MCF 10A (cell line): ENCODE data around the gene RHEBL1. TPM values are rescaled to one million over a fixed set of nuclear protein-coding genes. Genes with fewer than 3 reads are reported as not detected.

Experiments
- BruUV-seq: library from RNA; stranded (reverse); fragments of 400-500 nt; replicated peaks from 2 replicates; lab custom pipeline; 2021; lab: Mats Ljungman, UMichigan
- CTCF ChIA-PET: fragments of 300-600 bp; sonication (Branson Sonifier 250); formaldehyde crosslinking; extraction: SDS; loops from one replicate; lab custom pipeline; 2021; ENCODE audit warnings: antibody characterized with exemption, inconsistent platforms; lab: Yijun Ruan, JAX
- POLR2A ChIA-PET: fragments of 300-600, 350-650 bp; sonication (Branson Sonifier 250); formaldehyde crosslinking; extraction: SDS; loops from one replicate; lab custom pipeline; 2020; ENCODE audit warnings: antibody characterized with exemption, inconsistent platforms; lab: Yijun Ruan, JAX
- DNase-seq: peaks from one replicate; pipeline ENCODE4 v3.0.0-alpha.2; 2018; ENCODE audit not compliant: unreplicated experiment
- H3K27ac Mint-ChIP-seq: one replicate; pipeline ENCODE4 v1.8.0; 2022; ENCODE audit warnings: mild to moderate bottlenecking, low read depth, mixed read lengths; ENCODE audit not compliant: unreplicated experiment
- H3K27me3 Mint-ChIP-seq: one replicate; pipeline ENCODE4 v1.8.0; 2022; ENCODE audit warnings: mixed read lengths; ENCODE audit not compliant: insufficient read depth, unreplicated experiment
- H3K36me3 Mint-ChIP-seq: one replicate; pipeline ENCODE4 v1.8.0; 2022; ENCODE audit warnings: mild to moderate bottlenecking, moderate library complexity, mixed read lengths; ENCODE audit not compliant: insufficient read depth, unreplicated experiment
- H3K4me1 Mint-ChIP-seq: one replicate; pipeline ENCODE4 v1.8.0; 2022; ENCODE audit warnings: mixed read lengths; ENCODE audit not compliant: insufficient read depth, unreplicated experiment
- H3K4me3 Mint-ChIP-seq: one replicate; pipeline ENCODE4 v1.8.0; 2022; ENCODE audit warnings: mild to moderate bottlenecking, moderate library complexity, mixed read lengths; ENCODE audit not compliant: unreplicated experiment
- H3K9me3 Mint-ChIP-seq: one replicate; pipeline ENCODE4 v1.8.0; 2022; ENCODE audit warnings: mixed read lengths; ENCODE audit not compliant: unreplicated experiment
- CTCF ChIP-seq: fragments of 200-600 bp; IDR thresholded peaks from one replicate; pipeline ENCODE4 v1.8.0; 2022; ENCODE audit warnings: antibody characterized with exemption, mild to moderate bottlenecking; ENCODE audit not compliant: unreplicated experiment
- intact Hi-C: fragments of 100-400 bp; cut with micrococcal nuclease; formaldehyde crosslinking; loops from 2 replicates; pipeline ENCODE4 v1.14.1; 2022
- total RNA-seq: library from RNA; stranded (reverse); gene quantifications from 2 replicates; pipeline ENCODE4 v1.2.3, GENCODE V29; 2022

RHEBL1 gene
- total RNA-seq, 1 experiment from 2014 or later = 0.35 TPM

GRCh38 chr12:49046129-49046895, 23.5 kb downstream of the RHEBL1 start:
- BruUV-seq = no TSS peak
- intact Hi-C loops = no loop called here
- no peak for TF ChIP-seq CTCF
- Mint-ChIP-seq H3K36me3 (peaks cover 91% of the 10 kb centered on the region), H3K4me1 (peaks cover 8% of the 10 kb centered on the region), H3K4me3 (no peak overlapping the region), H3K9me3 (no peaks in the 10 kb centered on the region), H3K27ac (no peak overlapping the region), H3K27me3 (no peaks in the 10 kb centered on the region)
- CTCF ChIA-PET = interaction anchor here (1.2 kb wide), 1 partner anchor 9 kb away, joined by 8 read pairs; no protein-coding TSS in a partner anchor
- POLR2A ChIA-PET = interaction anchor here (0.6 to 1.2 kb wide), 4 partner anchors 9 to 28 kb away, joined by 3 to 6 read pairs (median 4); no protein-coding TSS in a partner anchor
- DNase-seq = no peak

DNA sequence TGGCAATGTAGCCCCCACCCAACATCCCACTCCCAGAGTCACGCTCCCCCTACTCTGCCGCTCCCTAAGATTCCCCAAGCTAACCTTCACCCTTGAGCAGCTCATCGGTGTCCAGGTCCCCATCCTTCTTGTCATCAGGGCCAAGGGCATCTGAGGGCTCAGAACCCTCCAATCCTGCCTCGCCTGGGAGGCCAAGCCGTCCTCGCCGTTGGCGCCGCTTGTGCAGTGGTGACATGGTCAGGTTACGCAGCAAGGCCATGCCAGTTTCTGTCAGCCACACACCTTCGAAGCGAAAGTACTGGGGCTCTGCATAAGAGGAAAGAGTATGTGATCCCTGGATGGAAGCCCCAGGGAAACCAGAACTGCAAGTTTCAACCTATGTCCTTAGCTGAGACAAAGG, 25.1 kb downstream of the RHEBL1 start:
- no peaks in the 10 kb centered on the region for H3K4me1 Mint-ChIP-seq
- BruUV-seq = no TSS peak
- H3K4me3 Mint-ChIP-seq = no peak overlapping the region
- TF ChIP-seq CTCF = no peak
- H3K9me3 Mint-ChIP-seq = no peaks in the 10 kb centered on the region
- ChIA-PET CTCF (interaction anchor here (0.6 to 1.5 kb wide), 7 partner anchors 9 to 306 kb away, joined by 3 to 5 read pairs (median 4); no protein-coding TSS in a partner anchor), POLR2A (no interaction called here)
- H3K27ac Mint-ChIP-seq = no peak overlapping the region
- intact Hi-C loops = no loop called here
- no peak for DNase-seq
- peaks cover 82% of the 10 kb centered on the region for H3K36me3 Mint-ChIP-seq
- no peaks in the 10 kb centered on the region for H3K27me3 Mint-ChIP-seq

DNA sequence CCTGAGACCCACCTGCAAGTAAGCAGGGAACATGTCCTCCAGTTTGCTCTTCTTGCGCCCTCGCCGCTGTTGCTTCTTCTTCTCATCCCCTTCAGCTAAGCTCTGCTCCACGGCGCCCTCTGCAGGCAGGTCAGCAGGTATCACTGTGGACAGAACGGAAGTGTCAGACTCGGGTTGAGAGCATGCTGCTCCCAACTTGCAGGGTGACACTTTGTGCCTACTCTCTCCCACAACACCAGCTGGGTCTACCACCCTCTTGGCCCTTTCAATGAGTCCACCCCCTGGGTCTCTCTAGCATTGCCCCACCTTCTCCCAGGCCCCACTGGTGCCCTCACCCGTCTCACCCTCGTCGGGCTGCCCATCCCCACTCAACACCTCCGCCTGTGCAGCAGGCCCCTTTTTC, 25.9 kb downstream of the RHEBL1 start:
- Mint-ChIP-seq H3K27ac (no peak overlapping the region), H3K4me1 (no peaks in the 10 kb centered on the region), H3K4me3 (no peak overlapping the region), H3K9me3 (no peaks in the 10 kb centered on the region), H3K36me3 (peaks cover 81% of the 10 kb centered on the region), H3K27me3 (no peaks in the 10 kb centered on the region)
- ChIA-PET POLR2A (no interaction called here), CTCF (interaction anchor here (0.5 to 1.5 kb wide), 8 partner anchors 8 to 74 kb away, joined by 3 to 6 read pairs (median 4); no protein-coding TSS in a partner anchor)
- BruUV-seq = no TSS peak
- peak; percentile 56 for DNase-seq
- intact Hi-C loops = no loop called here
- peak; percentile 55 for TF ChIP-seq CTCF

DNA sequence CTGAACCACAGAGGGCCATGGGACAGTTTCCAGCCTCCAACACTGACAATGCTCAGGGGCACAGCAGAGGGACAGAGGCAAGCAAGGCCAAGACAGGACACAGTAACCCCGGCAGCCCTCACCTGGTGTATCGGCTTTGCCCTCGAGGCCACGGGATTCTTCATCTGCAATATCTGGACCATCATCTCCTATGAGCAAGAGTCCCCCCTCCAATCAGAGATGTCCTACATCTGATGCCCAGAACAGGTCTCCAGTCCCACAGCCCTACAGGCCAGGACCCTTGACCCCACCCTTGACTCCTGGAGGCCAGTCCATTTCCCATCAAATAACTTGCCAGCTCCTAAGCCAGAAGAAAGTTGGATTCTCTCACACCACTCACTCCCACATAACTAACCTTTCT, 26.5 kb downstream of the RHEBL1 start:
- peaks cover 79% of the 10 kb centered on the region for H3K36me3 Mint-ChIP-seq
- no TSS peak for BruUV-seq
- no peak for TF ChIP-seq CTCF
- H3K4me1 Mint-ChIP-seq = no peaks in the 10 kb centered on the region
- intact Hi-C loops = no loop called here
- no peak overlapping the region for H3K27ac Mint-ChIP-seq
- H3K9me3 Mint-ChIP-seq = no peaks in the 10 kb centered on the region
- ChIA-PET CTCF (interaction anchor here (0.5 to 1.1 kb wide), 6 partner anchors 8 to 59 kb away, joined by 3 to 6 read pairs (median 4); no protein-coding TSS in a partner anchor), POLR2A (no interaction called here)
- no peak for DNase-seq
- no peaks in the 10 kb centered on the region for H3K27me3 Mint-ChIP-seq
- no peak overlapping the region for H3K4me3 Mint-ChIP-seq
